ENCODE measurements around the gene FCHSD2. TPM values are rescaled to one million over a fixed set of nuclear protein-coding genes. Genes with fewer than 3 reads are reported as not detected.
"Not testable (repeated sequence)": the region's sequence is repeated elsewhere in the genome, so short reads cannot be mapped to it uniquely, and the experiment has no call there.

The FCHSD2 gene
- total RNA-seq, 2 experiments from 2014 or later = 29.2 to 30.8 TPM

GRCh38 chr11:72989727-72990126 is 152.4 kb downstream of the FCHSD2 start:
- ChIA-PET POLR2A (no interaction called here), CTCF (no interaction called here)

- ChIA-PET CTCF (no interaction called here), POLR2A (no interaction called here)
These were observed 153.3 kb downstream of the FCHSD2 start for GRCh38 chr11:72988821-72989220.

GRCh38 chr11:72985645-72986044 is 156.5 kb downstream of the FCHSD2 start:
- POLR2A ChIA-PET = no interaction called here
- CTCF ChIA-PET = no interaction called here

GRCh38 chr11:72984453-72985077 is 157.6 kb downstream of the FCHSD2 start:
- POLR2A ChIA-PET = no interaction called here
- CTCF ChIA-PET = interaction anchor here (1.4 kb wide), 1 partner anchor 193 kb away, joined by 3 read pairs; no protein-coding TSS in a partner anchor

- CTCF ChIA-PET = no interaction called here
- POLR2A ChIA-PET = no interaction called here
These were observed 158.6 kb downstream of the FCHSD2 start for GRCh38 chr11:72983560-72983959.

GRCh38 chr11:72981971-72982685 is 160.0 kb downstream of the FCHSD2 start:
- CTCF ChIA-PET = interaction anchor here (0.6 to 1.0 kb wide), 3 partner anchors 160 to 196 kb away, joined by 3 read pairs; partner anchors contain the start of gene FCHSD2
- POLR2A ChIA-PET = no interaction called here

- POLR2A ChIA-PET = no interaction called here
- CTCF ChIA-PET = interaction anchor here (0.6 to 1.5 kb wide), 2 partner anchors 63 to 161 kb away, joined by 3 to 5 read pairs; partner anchors contain the start of gene FCHSD2
These were observed 161.0 kb downstream of the FCHSD2 start for GRCh38 chr11:72981080-72981479.

- POLR2A ChIA-PET, CTCF ChIA-PET: not testable (repeated sequence)
These were observed 164.3 kb downstream of the FCHSD2 start for GRCh38 chr11:72977782-72978181.

GRCh38 chr11:72976522-72976892 is 165.6 kb downstream of the FCHSD2 start:
- POLR2A ChIA-PET = not testable (repeated sequence)
- CTCF ChIA-PET = interaction anchor here (0.7 kb wide), 1 partner anchor 101 kb away, joined by 3 read pairs; no protein-coding TSS in a partner anchor

GRCh38 chr11:72975778-72976521 is 166.2 kb downstream of the FCHSD2 start:
- ChIA-PET POLR2A (no interaction called here), CTCF (interaction anchor here (1.0 kb wide), 1 partner anchor 51 kb away, joined by 4 read pairs; no protein-coding TSS in a partner anchor)

- ChIA-PET POLR2A (no interaction called here), CTCF (interaction anchor here (0.6 kb wide), 1 partner anchor 1202 kb away, joined by 5 read pairs; no protein-coding TSS in a partner anchor)
These were observed 167.5 kb downstream of the FCHSD2 start for GRCh38 chr11:72974487-72975205.

- ChIA-PET POLR2A (no interaction called here), CTCF (interaction anchor here (0.6 kb wide), 1 partner anchor 1995 kb away, joined by 3 read pairs; no protein-coding TSS in a partner anchor)
These were observed 169.5 kb downstream of the FCHSD2 start for GRCh38 chr11:72972496-72973128.

- ChIA-PET POLR2A (interaction anchor here (0.5 kb wide), 1 partner anchor 67 kb away, joined by 4 read pairs; no protein-coding TSS in a partner anchor), CTCF (interaction anchor here (0.7 kb wide), 1 partner anchor 140 kb away, joined by 3 read pairs; no protein-coding TSS in a partner anchor)
These were observed 170.7 kb downstream of the FCHSD2 start for GRCh38 chr11:72971192-72971967.

- CTCF ChIA-PET = interaction anchor here (0.7 kb wide), 1 partner anchor 139 kb away, joined by 3 read pairs; no protein-coding TSS in a partner anchor
- POLR2A ChIA-PET = interaction anchor here (0.5 kb wide), 1 partner anchor 67 kb away, joined by 4 read pairs; no protein-coding TSS in a partner anchor
These were observed 171.5 kb downstream of the FCHSD2 start for GRCh38 chr11:72970557-72971118.

- POLR2A ChIA-PET = no interaction called here
- CTCF ChIA-PET = no interaction called here
These were observed 172.2 kb downstream of the FCHSD2 start for GRCh38 chr11:72969894-72970335.

- CTCF ChIA-PET = no interaction called here
- POLR2A ChIA-PET = interaction anchor here (0.6 kb wide), 1 partner anchor 175 kb away, joined by 7 read pairs; no protein-coding TSS in a partner anchor
These were observed 173.7 kb downstream of the FCHSD2 start for GRCh38 chr11:72968390-72968789.

GRCh38 chr11:72965672-72966071 is 176.4 kb downstream of the FCHSD2 start:
- ChIA-PET POLR2A (no interaction called here), CTCF (no interaction called here)

GRCh38 chr11:72962717-72963116 is 179.4 kb downstream of the FCHSD2 start:
- ChIA-PET CTCF (interaction anchor here (0.5 kb wide), 1 partner anchor 38 kb away, joined by 3 read pairs; no protein-coding TSS in a partner anchor), POLR2A (no interaction called here)

Data from activated CD8-positive, alpha-beta memory T cell treated with anti-CD3 and anti-CD28 coated beads for 36 hours (primary cell).